Lung (tissue), 4 donors: ENCODE measurements around the gene SPP2. TPM values are rescaled to one million over a fixed set of nuclear protein-coding genes. Genes with fewer than 3 reads are reported as not detected.

Experiments
- polyA plus RNA-seq, 2 donors: library from polyadenylated mRNA; stranded (reverse); fragments of 200-250 nt; gene quantifications; one replicate each; pipeline ENCODE4 v1.2.1, GENCODE V29; 2013
- total RNA-seq, 2 donors: library from RNA; depleted of rRNA in 1 of 2; stranded (reverse); fragments of >200 nt in 1 of 2; gene quantifications; one replicate each; pipeline ENCODE4 v1.2.1, GENCODE V29; 2014 to 2021
- donor health status: Bipolar disorder and iron deficiency.
- donor health status: healthy.
- donor health status: DM: yes; HTN: yes; CAD: no.

SPP2 gene
- total and polyA plus RNA-seq, 4 donors, result not detected

Other genes starting within 250 kb of the SPP2 start
- gene HJURP, start 196.2 kb upstream of the SPP2 start, total RNA-seq, result 1 to 10 TPM; 2.0 to 4.1 TPM
- 1 to 10 TPM in 1 of 2 donors, under 1 TPM in 1; 0.84 to 1.9 TPM for gene HJURP, start 196.2 kb upstream of the SPP2 start, polyA plus RNA-seq
- gene TRPM8, start 133.3 kb upstream of the SPP2 start, total RNA-seq, result under 1 TPM in 1 of 2 donors, not detected in 1; 0.03 TPM
- gene TRPM8, start 133.3 kb upstream of the SPP2 start, polyA plus RNA-seq, result under 1 TPM in 1 of 2 donors, not detected in 1; 0.14 TPM